CD4-positive, alpha-beta T cell treated with Interleukin-12 subunit alpha and Interleukin-12 subunit beta, for 1 hour (primary cell): ENCODE results near the gene MYH10.

Source experiments
- DNase-seq: peaks from one replicate; pipeline ENCODE4 v3.0.0-alpha.2; 2020

Gene MYH10

DNA sequence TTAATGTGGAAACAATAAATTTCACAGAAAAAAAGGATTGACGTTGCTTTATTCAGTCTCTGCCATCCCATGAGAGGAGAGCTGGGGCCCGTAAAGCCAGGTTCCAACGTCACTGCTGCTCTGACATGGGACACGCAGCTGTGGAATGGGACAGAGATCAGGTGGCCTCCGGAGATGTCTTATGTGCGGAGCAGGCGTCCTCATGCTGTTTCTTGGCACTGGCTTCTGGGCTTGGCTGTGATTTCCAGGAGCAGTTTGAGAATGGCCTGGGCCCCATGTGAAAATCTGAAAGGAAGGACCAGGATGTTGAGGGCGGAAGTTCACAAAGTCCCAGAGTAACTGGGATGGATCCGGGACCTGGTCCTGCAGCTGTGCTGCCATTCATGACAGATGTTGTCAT, 162.4 kb downstream of the MYH10 start:
- DNase-seq: no peak

DNA sequence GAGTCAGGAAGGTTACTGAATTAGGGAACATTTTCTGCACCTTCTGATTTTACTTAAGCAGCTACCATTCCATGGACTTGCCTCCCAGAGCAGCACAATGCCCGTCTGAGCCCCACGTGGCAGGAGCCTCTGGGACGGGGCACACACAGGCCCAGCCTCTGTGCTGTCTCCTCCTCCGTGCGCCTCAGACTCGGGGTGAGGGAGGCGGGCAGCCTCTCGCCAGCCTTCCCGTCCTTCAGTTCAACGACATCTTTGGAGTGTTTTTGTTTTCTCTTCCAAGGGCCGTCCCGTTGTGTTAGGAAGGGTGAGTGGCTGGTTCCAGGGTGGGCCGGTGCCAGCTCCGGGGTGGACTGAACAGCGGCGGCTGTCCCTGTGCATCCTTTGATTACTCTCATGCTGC, 163.0 kb downstream of the MYH10 start:
- DNase-seq: no peak

DNA sequence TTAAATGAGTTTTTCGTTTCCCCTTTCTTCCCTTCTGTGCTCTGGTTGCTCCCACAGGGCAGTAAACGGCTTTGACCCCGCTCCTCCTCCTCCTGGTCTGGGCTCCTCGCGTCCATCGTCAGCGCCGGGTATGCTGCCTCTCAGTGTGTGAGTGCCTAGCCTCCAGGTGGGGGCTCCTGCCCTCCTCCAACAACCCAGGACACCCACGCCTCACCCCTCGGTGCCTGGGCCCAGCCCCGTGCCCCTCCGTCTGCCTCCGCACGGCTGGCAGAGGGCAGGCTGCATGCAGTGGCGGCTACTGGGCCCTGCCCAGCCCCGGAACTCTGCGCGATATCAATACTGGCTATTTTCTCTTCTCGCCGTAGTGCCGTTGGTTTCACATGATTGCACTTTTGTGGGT, 163.7 kb downstream of the MYH10 start:
- no peak for DNase-seq

DNA sequence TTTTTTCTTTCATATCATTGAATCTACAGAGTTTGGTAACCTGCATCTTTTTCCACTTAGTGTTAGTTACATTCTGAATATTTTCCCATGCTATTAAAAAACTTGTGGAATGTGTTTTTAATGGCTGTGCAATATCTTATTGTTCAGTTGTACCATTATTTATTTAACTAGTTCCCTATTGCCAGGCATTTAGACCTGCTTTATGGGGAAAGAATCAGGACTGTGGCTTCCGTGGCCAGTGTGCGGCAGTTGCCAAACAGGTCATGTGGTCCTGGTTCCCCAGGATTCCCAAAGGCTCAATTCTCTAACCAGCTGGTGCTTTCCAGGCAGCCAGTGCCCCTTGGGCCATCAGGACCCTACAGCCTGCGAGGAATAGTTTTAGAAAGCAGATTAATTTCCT, 164.1 kb downstream of the MYH10 start:
- no peak for DNase-seq

DNA sequence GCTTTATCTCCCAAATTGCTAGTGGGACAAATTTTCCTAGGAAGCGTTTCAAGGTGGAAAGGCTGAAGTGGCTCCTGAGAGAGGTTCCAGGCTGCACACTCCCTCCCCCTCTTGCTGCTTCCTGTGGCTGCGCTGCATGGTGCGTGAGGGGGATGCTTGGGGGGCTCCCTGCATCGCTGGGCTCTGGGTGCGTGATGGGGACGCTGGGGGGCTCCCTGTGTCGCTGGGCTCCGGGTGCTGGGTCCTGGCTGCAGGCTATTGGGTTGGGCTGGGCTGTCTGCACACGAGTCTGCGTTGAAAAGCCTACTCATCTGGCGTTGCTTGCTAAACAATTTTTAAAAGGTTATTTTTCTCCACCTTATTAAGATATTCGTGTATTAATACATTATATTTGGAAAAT, 164.8 kb downstream of the MYH10 start:
- no peak for DNase-seq

DNA sequence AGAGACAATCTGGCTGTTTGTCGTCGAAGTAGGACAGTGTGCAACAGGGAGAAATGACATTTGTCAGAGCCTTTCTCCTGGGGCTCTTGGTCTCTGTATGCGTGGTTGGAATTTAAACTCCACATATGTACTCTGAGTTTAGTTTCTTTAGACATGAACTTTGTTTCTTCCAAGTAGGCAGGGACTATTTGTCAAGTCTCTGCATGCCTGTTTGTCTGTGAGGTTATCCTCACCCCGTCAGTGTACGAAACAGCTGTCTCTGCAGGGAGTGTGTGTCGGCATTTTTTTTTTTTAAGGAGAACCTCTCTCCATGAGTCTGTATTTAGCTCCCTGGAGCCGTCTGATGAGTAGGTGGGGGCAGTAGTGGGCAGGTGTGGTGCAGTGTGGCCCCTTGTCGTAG, 165.2 kb downstream of the MYH10 start:
- no peak for DNase-seq

DNA sequence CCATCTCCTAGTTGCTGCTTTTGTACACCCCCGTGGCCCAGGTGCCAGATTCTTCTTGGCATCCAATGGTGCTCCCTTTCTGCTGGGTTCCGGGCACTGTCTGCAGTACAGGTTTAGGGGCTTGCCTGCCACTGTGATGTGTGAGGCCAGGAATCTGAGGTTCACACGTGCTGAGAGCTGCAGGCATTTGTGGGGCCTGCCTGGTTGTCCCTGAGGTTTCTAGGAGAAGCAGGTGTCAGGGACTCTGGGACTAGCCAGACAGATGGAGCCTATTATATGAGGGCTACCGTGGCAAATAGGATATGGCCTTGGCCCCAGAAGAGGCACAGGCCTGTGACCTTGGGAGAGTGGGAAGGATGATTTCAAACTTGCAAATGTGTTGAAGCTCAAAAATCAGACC, 165.6 kb downstream of the MYH10 start:
- DNase-seq: no peak

DNA sequence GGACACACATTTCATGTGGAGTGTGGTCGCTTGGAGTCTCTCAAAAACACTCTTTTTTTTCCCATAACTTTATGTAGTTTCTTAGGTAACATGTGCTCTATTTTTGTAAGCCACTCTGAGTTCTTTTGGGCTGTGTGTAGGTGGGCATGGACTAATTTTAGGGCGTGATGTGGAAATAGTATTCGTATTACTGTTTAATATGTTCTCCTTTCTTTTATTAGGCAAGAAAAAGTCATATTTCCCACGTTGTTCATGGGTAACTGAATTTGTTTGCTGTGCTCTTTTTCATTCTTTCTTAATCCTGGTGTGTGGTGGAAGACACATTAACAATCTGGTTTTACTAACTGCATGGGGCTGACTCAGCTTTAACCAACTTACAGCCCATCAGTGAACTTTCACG, 167.4 kb downstream of the MYH10 start:
- DNase-seq: no peak

DNA sequence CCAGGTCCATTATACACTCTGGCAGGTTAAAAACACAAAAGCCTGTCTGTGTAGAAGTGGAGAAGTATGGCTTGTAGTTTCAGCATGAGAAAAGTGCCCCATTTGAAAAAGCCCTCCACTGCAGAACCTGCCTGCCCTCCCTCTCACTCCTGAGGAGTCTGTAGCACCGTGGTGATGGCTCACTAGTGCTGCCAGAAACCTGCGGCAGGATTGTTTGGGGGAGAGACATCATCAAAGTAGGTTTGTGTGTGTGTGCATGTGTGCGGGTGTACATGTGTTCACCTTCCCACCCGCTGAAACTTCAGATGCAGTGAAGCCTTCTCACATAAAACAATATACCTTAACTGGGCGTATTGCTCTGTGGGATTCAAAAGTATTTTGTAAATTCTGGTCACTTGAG, 168.0 kb downstream of the MYH10 start:
- DNase-seq: no peak

DNA sequence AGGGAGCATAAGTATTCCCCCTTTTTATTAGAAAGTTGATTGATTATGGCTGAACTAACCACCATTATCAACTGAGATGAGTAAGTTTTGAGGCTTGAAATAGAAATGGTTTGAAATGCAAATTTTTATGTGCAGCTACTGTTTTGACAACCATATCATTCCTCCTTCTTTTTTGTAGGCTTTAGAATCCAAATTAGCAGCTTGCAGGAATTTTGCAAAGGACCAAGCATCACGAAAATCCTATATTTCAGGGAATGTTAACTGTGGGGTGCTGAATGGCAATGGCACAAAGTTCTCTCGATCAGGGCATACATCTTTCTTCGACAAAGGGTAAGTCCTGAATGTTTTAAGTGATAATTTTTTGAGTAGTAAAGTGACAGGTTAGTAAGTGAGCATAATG, 170.7 kb downstream of the MYH10 start:
- DNase-seq: no peak

DNA sequence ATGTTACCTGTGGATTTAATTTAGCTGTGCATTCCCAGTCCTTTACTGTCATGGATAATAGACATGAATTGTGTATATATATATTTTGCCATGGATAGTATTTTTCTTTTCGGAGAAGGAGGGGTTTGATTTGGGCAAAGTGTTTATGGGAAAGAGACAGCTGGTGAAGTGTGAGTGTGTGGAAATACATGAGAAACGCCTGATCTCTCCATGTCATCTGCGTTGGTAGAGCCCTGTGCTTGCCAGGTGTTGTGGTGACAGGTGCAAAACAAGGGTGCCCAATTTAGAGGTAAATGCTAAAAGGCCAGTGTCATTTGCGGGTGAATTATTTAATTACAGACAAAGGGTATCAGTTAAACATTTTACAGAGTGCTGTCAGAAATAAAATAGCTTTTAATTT, 171.4 kb downstream of the MYH10 start:
- no peak for DNase-seq

DNA sequence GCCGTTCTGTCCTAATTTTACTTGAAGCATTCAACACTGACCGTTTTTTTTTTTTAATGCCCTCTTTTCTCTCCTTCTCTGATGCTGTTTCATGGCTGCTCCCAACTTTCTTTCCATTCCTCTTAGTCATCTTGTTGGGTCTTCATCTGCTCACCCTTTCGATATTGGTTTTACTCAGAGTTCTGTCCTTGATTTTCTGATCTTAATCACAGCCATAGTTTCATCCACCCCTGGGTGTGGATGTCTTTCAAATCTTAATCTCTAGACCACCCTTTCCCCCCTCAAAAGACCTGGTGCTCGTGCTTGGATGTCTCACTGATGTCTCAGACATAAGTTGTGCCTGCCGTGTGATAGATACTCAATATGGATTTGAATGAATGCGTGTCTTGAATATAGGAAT, 172.4 kb downstream of the MYH10 start:
- no peak for DNase-seq

DNA sequence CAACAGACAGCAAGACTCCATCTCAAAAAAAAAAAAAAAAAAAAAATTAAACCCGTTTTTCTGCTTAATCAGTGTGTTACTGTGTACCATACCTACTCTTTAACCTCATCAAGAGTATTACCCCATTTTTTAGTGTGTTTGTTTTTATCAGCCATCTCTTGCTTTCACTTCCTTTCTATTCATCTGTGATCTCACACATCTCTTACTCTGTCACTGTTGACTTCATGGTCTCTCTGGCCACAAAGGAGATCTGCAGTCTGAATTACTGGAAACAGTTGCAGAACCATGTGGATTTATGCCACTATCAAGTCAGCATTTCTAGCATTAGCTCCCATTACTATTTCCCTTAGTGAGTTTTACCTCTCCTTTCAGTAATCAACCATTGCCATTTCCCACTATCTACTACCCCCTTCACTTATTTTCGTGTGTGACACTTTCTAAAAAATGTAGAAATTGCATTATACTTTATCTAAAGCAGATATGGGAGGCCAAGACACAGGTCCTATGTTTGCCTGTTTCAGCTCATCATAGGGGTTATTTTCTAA, 174.8 kb downstream of the MYH10 start:
- DNase-seq: no peak

DNA sequence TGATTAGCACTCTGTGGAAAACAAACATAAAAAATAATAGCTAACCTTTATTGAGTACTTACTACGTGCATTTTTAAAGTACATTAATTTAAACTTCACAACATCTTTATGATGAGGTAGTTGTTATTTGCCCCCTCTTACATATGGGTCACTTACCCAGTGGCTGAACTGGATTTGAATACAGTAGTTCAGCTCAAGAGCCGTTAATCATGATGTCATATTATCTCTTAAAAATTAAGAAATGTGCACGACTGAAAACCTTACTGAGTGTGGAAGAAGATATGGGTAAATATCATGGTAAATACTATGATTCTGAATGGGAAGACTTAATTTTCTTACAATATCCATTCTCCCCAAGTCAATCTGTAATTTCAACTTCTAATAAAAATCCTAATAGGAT, 177.2 kb downstream of the MYH10 start:
- no peak for DNase-seq

DNA sequence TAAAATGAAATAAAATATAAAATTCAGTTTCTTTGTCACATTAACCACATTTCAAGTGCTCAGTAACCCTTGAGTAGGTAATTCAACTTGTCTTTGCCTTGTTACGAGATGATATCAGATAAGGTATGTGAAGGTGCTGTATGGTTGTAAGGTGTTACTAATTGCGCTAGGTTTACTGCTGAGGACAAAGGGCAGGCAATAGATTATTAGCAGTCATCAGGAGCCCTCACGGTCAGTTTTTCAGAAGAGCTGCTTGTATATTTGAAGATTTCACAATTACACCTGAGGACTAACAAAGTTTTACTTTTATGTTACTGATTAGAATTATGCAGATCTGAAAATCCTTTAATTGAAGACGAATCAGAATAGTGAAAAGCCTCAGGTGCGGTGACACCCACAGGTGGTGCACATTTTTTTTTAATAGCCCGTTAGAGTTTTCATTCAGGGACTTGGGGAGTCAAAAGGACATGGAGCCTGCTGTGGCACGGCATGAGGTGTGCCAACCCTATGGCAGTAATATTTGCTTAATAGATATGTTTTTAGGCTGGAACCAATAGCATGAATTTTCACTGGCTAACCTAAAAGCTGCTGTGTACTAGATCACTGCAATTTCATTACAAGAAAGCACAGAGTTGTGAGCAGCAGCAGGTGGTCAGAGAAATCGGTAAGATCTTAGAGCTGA, 178.5 kb downstream of the MYH10 start:
- no peak for DNase-seq

DNA sequence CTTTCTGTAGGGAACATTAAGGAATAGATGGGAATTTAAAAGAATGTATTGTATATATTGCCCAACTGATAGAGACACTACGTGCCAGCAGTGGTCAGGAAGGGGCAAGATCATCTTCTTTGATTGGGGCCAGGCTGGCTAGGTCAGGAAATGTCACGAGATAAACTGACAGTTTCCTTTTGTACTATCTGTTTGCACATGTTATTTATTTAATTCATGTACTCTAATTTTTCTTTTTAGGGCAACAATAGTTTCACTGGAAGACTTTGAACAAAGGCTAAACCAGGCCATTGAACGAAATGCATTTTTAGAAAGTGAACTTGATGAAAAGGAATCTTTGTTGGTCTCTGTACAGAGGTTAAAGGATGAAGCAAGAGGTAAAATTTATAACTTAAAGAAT, 182.2 kb downstream of the MYH10 start:
- no peak for DNase-seq

DNA sequence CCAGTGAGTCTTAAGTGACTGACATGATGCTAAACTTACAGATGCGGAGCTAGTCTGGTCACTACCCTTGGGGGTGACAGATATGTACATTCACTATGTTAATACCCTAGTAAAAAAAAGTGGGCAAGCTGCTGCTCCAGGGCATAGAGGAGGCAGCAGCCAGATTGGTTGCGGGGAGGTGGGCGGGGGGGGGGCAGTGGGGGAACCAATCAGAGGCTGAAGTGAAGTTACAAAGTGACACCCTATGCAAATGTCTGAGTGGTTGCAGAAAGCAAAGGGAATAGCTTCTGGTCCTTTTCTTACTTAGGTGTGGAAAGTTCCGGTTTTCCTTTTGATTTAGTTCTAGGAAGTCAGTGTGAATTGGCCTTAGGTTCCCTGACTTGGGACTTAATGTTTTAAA, 182.7 kb downstream of the MYH10 start:
- no peak for DNase-seq

DNA sequence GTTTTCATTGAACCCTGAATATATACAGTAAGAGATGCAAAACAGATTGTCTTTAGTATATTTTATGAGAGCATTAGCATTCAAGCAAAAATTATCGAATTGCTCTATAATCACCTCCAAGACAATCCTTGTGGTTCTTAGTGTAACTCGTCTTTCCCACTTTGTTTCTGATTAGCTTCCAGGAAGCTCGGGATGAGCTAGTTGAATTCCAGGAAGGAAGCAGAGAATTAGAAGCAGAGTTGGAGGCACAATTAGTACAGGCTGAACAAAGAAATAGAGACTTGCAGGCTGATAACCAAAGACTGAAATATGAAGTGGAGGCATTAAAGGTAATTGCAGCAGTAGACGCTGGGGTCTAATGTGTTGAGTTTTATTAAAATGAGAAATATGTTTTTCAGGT, 185.0 kb downstream of the MYH10 start:
- DNase-seq: no peak

DNA sequence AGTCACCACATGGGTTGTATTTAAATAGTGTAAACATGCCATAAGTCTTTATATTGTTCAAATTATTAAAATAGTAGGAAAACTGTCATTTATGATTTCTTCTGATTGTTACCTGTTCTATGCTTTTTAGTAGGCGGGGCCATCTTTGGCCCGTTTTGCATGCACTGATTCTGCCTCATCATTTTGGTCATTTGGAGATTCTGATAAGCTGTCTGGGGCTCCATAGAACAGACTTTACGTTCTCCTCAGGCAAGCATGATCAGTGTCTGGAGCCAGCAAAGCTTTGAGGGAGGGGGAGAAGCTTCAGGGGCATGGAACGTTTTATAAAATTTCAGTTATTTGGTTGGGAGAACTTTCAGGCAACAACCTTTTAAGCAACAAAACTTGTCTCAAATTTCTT, 186.0 kb downstream of the MYH10 start:
- DNase-seq: no peak

DNA sequence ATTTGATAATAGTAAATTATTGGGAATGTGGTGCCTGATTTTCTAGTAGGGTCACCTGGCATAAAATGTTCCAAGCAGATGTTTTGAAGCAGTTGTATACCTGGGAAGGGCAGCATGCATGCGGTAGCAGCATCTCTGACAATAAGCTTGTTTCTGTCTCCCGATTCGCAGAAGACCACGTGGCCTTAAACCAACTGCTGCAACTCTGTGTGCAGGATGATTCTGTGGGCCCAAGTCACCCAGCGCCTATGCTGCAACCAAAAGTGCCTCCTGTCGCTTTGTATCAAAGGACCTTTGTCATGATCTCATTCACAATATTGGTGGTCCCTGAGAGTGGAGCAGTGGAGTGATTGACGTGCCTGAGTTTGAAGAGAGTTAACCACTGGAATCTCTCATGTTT, 186.8 kb downstream of the MYH10 start:
- no peak for DNase-seq

DNA sequence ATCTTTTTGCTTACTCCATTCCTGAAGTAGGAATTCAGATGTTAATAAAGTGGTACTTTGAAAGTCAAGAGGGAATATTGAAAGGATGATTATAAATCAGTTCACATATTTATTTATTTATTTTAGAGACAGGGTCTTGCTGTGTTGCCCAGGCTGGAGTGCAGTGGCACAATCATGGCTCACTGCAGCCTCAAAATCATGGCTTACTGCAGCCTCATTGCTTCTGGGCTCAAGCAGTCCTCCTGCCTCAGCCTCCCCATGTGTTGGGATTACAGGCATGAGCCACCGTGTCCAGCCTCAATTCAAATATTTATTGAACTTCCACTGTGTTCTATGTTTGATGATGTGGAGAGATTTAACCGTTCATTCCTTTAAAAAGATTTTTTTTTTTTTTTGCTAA, 188.2 kb downstream of the MYH10 start:
- DNase-seq: no peak

DNA sequence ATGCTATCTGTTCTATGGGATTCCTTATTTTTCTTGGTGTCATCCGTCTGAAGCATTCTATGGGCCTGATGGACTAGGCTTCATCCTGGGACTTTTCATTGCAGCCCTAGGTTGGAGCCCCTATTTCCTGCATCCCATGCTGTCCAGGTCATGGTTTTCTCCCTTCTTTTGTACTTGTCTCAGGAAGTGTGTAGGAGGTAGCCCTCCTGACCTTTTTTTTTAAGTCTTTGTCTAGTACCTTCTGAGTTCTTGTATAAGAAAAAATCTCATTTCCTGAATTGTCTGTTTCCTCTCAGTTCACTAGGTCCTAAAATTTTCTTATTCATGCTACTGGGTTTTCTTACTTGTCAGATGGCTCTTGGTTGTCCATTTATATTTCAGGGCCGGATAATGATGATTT, 188.8 kb downstream of the MYH10 start:
- no peak for DNase-seq

DNA sequence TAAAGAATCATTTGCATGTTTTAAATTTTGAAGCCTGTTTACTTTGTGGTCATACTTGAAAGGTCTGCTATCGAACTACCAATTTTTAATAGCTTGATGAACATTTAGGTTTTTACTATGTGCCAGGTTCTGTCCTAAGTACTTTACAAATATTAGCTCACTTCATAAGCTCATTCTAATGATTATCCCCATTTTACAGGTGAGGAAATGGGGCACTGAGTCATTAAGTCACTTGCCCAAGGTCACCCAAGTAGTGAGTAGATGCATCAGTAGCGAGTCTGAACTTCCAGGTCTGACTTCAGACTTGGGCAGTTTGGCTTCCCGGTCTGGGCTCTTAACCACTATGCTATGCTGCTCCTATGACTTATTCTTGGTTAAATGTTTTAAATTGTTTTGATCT, 190.8 kb downstream of the MYH10 start:
- no peak for DNase-seq

DNA sequence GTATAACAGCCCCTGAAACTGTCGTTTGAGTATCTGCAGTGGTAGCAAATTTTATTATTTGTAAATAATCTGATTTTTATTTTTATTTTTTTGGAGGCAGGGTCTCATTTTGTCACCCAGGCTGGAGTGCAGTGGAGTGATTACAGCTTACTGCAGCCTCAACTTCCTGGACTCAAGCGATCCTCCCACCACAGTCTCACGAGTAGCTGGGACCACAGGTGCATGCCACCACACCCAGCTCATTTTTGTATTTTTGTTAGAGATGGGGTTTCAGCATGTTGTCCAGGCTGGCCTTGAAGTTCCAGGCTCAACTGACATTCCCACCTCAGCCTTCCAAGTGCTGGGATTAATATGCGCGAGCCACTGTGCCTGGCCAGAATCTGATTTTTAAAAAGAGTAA, 192.1 kb downstream of the MYH10 start:
- DNase-seq: peak; percentile 20

DNA sequence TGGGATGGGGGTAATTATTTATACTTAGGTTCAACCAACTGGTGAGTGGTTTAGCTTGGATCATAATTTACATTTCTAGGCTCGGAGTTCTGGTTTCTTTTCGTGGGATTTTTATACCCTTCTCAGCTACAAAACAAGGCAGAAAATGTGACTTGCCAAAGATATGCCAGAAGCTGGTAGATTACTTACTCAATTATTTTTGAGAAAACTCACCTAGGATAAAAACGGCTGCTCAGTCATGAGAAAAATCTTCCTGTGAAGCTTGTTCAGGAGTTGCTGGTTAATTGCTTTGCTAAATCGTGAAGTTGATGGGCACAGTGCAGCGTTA, 193.7 kb downstream of the MYH10 start:
- DNase-seq: no peak
